ENCODE results near the gene MTAP.

MTAP gene

GRCh38 chr9:21976334-21976875 lies 174.0 kb downstream of the MTAP start:
- H3K79me2 ChIP-seq (ENCODE audit: low read length), result no peaks in the 10 kb centered on the region
- H3K9me2 ChIP-seq (replicated peaks; ENCODE audit: insufficient read depth, low read length), result no peaks in the 10 kb centered on the region
- no peaks in the 10 kb centered on the region for H3K4me1 ChIP-seq (ENCODE audit: low read length)
- no peaks in the 10 kb centered on the region for H4K20me1 ChIP-seq (ENCODE audit: insufficient read depth, low read length)
- H3K27ac ChIP-seq (ENCODE audit: low read length), result no peak overlapping the region
- H2AFZ ChIP-seq (ENCODE audit: low read length), result no peak overlapping the region
- no peak overlapping the region for H3K4me2 ChIP-seq (ENCODE audit: low read depth, low read length)
- no peaks in the 10 kb centered on the region for H3K27me3 ChIP-seq (replicated peaks; ENCODE audit: insufficient read depth, low read length)
- TF ChIP-seq CTCF (IDR thresholded peaks at IDR 0.05; ENCODE audit: low read length) (no peak), EZH2 (optimal IDR thresholded peaks at IDR 0.05; ENCODE audit: low read depth, low read length) (no peak), EZH2phosphoT487 (IDR thresholded peaks at IDR 0.05; ENCODE audit: low read length) (no peak)
- H3F3A ChIP-seq (ENCODE audit: insufficient read depth, low read length), result no peaks in the 10 kb centered on the region
- no peak for DNase-seq
- H3K36me3 ChIP-seq (replicated peaks; ENCODE audit: insufficient read depth, low read length), result no peaks in the 10 kb centered on the region
- H3K9me3 ChIP-seq (replicated peaks; ENCODE audit: insufficient read depth, low read length), result no peaks in the 10 kb centered on the region
- H3K4me3 ChIP-seq (ENCODE audit: low read length), result no peak overlapping the region
- no peak overlapping the region for H3K9ac ChIP-seq (ENCODE audit: low read length)

- Histone ChIP-seq H3K79me2 (ENCODE audit: low read length) (no peaks in the 10 kb centered on the region), H3K4me3 (ENCODE audit: low read length) (no peak overlapping the region), H3K9me2 (replicated peaks; ENCODE audit: insufficient read depth, low read length) (no peaks in the 10 kb centered on the region), H3F3A (ENCODE audit: insufficient read depth, low read length) (no peaks in the 10 kb centered on the region), H3K4me1 (ENCODE audit: low read length) (no peaks in the 10 kb centered on the region), H3K27me3 (replicated peaks; ENCODE audit: insufficient read depth, low read length) (no peaks in the 10 kb centered on the region), H3K36me3 (replicated peaks; ENCODE audit: insufficient read depth, low read length) (no peaks in the 10 kb centered on the region), H3K9ac (ENCODE audit: low read length) (no peak overlapping the region), H3K27ac (ENCODE audit: low read length) (no peak overlapping the region), H4K20me1 (ENCODE audit: insufficient read depth, low read length) (no peaks in the 10 kb centered on the region), H3K4me2 (ENCODE audit: low read depth, low read length) (no peak overlapping the region), H2AFZ (ENCODE audit: low read length) (no peak overlapping the region), H3K9me3 (replicated peaks; ENCODE audit: insufficient read depth, low read length) (no peaks in the 10 kb centered on the region)
- no peak for TF ChIP-seq EZH2 (optimal IDR thresholded peaks at IDR 0.05; ENCODE audit: low read depth, low read length)
- no peak for TF ChIP-seq EZH2phosphoT487 (IDR thresholded peaks at IDR 0.05; ENCODE audit: low read length)
- no peak for TF ChIP-seq CTCF (IDR thresholded peaks at IDR 0.05; ENCODE audit: low read length)
- no peak for DNase-seq
Measured at GRCh38 chr9:21982391-21982790, 180.0 kb downstream of the MTAP start.

GRCh38 chr9:21982861-21983560 lies 180.6 kb downstream of the MTAP start:
- Histone ChIP-seq H3F3A (ENCODE audit: insufficient read depth, low read length) (no peaks in the 10 kb centered on the region), H3K27ac (ENCODE audit: low read length) (no peak overlapping the region), H3K36me3 (replicated peaks; ENCODE audit: insufficient read depth, low read length) (no peaks in the 10 kb centered on the region), H2AFZ (ENCODE audit: low read length) (no peak overlapping the region), H4K20me1 (ENCODE audit: insufficient read depth, low read length) (no peaks in the 10 kb centered on the region), H3K9me2 (replicated peaks; ENCODE audit: insufficient read depth, low read length) (no peaks in the 10 kb centered on the region), H3K4me1 (ENCODE audit: low read length) (no peaks in the 10 kb centered on the region), H3K9me3 (replicated peaks; ENCODE audit: insufficient read depth, low read length) (no peaks in the 10 kb centered on the region), H3K4me2 (ENCODE audit: low read depth, low read length) (no peak overlapping the region), H3K79me2 (ENCODE audit: low read length) (no peaks in the 10 kb centered on the region), H3K27me3 (replicated peaks; ENCODE audit: insufficient read depth, low read length) (no peaks in the 10 kb centered on the region), H3K4me3 (ENCODE audit: low read length) (no peak overlapping the region), H3K9ac (ENCODE audit: low read length) (no peak overlapping the region)
- no peak for DNase-seq
- TF ChIP-seq EZH2 (optimal IDR thresholded peaks at IDR 0.05; ENCODE audit: low read depth, low read length), result no peak
- no peak for TF ChIP-seq CTCF (IDR thresholded peaks at IDR 0.05; ENCODE audit: low read length)
- TF ChIP-seq EZH2phosphoT487 (IDR thresholded peaks at IDR 0.05; ENCODE audit: low read length), result no peak

Measured in MM.1S (cell line).